ENCODE results near the gene DCST2. TPM values are rescaled to one million over a fixed set of nuclear protein-coding genes. Genes with fewer than 3 reads are reported as not detected.

The DCST2 gene
- total and polyA plus RNA-seq, 3 experiments from 2014 or later = 0.09 to 0.16 TPM; not detected in 1

DNA sequence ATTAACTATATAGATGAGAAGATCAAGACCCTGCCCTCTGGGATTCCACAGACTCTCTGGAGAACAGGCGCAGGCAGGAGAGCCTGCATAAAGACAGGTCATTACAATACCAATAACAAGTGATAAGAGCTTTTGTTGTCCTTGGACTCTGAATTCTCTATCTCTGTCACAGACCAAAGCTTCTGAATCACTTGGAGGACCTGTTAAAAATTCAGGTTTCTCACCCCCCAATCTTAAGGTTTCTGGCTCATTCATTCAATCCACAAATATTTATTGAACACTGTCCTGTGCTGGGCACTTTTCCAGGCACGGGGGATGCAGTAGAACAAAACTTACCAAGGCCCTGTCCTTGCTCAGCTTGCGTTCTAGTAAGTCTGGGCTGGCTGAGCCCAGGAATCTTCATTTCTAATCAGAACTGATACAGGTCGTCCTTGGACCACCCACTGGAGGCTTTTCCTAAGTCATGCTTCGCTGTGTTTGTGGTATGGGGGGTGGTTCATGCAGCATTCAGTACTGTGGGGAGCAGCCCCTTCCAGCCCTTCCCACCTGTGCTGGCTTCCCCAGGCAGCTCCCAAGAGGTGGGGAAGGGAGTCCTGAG, 31.4 kb upstream of the DCST2 start:
- Mint-ChIP-seq H3K9me3 (no peaks in the 10 kb centered on the region), H3K36me3 (peaks cover 0 to 24% (median 8%) of the 10 kb centered on the region in 3 donors), H3K27me3 (no peaks in the 10 kb centered on the region), H3K4me1 (peaks cover 23 to 40% (median 33%) of the 10 kb centered on the region in 3 donors), H3K4me3 (peak overlapping the region; percentile 82 to 98 (median 89)), H3K27ac (peak overlapping the region; percentile 6 to 92 (median 82))
- H3K4me1 ChIP-seq (ENCODE audit: insufficient read depth, low read length) = peaks cover 34% of the 10 kb centered on the region
- no peak overlapping the region for H3K4me3 ChIP-seq (ENCODE audit: low read length)
- H3K27ac ChIP-seq (ENCODE audit: low read depth, low read length) = no peak overlapping the region
- POLR2A ChIA-PET = interaction anchor here (1.0 to 3.5 kb wide), 2 partner anchors 20 to 103 kb away, joined by 3 to 15 read pairs; no protein-coding TSS in a partner anchor
- CTCF ChIA-PET = interaction anchor here (0.8 to 5.0 kb wide), 8 partner anchors 11 to 108 kb away, joined by 3 to 46 read pairs (median 6); partner anchors contain the start of genes ADAM15 and KRTCAP2
- no peaks in the 10 kb centered on the region for H3K27me3 ChIP-seq (ENCODE audit: insufficient read depth, low read length, poor library complexity, severe bottlenecking)
- H3K36me3 ChIP-seq (ENCODE audit: insufficient read depth, low read length) = no peaks in the 10 kb centered on the region
- no peak for DNase-seq
- no peaks in the 10 kb centered on the region for H3K9me3 ChIP-seq (ENCODE audit: low read length)

DNA sequence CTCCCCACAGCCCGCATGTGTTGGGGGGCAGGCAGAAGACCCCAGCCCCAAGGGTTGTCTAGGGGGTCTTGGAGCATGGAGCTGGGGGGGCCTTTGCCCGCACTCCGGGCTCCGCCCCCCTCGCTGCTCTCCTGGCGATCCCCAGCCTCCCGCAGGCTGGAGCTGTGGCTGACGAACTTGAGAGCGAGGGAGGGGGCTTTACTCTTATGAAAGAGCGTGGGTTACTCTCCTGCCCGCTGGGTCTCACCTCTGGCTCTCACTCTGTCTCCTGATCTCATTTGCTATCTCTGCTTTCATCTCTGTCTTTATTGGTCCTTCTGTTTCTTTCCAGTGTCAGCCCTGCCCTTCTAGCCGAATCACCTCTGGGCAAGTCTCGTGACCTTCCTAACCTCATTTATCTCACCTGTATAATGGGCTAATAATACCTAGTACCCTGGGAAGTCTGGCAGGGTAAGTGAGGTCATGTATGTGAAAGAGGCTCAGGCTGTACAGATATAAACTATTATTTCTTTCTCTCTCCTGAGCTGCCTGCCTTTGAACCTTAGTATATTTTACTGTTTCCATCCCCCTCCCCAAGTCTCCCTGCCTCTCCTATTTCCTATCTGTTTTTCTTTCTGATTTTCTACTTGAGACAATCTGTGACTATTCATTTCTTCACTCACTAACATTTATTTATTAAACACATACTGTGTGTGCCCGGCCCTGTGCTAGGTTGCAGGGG, 30.7 kb upstream of the DCST2 start:
- ChIA-PET CTCF (interaction anchor here (1.3 to 5.0 kb wide), 7 partner anchors 12 to 27 kb away, joined by 3 to 46 read pairs (median 7); partner anchors contain the start of genes ADAM15 and EFNA3), POLR2A (interaction anchor here (1.0 to 3.5 kb wide), 2 partner anchors 21 to 103 kb away, joined by 3 to 15 read pairs; no protein-coding TSS in a partner anchor)
- Histone ChIP-seq H3K27me3 (ENCODE audit: insufficient read depth, low read length, poor library complexity, severe bottlenecking) (no peaks in the 10 kb centered on the region), H3K36me3 (ENCODE audit: insufficient read depth, low read length) (no peaks in the 10 kb centered on the region), H3K4me3 (ENCODE audit: low read length) (peak overlapping the region; percentile 88), H3K4me1 (ENCODE audit: insufficient read depth, low read length) (peaks cover 34% of the 10 kb centered on the region), H3K27ac (ENCODE audit: low read depth, low read length) (peak overlapping the region; percentile 65), H3K9me3 (ENCODE audit: low read length) (no peaks in the 10 kb centered on the region)
- Mint-ChIP-seq H3K36me3 (peaks cover 0 to 25% (median 8%) of the 10 kb centered on the region in 3 donors), H3K9me3 (no peaks in the 10 kb centered on the region), H3K4me3 (peak overlapping the region; percentile 82 to 98 (median 89)), H3K4me1 (peaks cover 23 to 39% (median 33%) of the 10 kb centered on the region in 3 donors), H3K27me3 (no peaks in the 10 kb centered on the region), H3K27ac (peak overlapping the region; percentile 6 to 92 (median 76))
- DNase-seq = peak in 1 of 5 donors; percentile 20

DNA sequence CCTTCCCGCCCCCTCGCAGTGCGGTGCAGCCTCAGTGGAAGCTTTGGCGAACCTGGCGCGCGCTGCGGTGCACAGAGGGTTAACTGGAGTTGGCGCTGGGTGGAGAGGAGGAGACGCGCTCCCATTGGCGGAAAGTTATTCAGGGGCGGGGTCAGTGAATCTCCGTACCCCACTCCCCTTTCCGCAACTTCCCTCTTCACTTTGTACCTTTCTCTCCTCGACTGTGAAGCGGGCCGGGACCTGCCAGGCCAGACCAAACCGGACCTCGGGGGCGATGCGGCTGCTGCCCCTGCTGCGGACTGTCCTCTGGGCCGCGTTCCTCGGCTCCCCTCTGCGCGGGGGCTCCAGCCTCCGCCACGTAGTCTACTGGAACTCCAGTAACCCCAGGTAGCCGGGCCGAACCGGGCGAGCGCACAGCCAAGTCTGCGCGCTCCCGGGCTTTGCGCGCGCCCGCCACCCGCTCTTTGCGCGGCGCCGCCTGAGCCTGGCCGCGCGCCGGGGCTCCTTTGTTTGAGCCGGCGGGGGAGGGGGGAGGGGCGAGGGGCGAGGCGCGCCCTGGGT, 30.0 kb upstream of the DCST2 start, which contains the start of gene EFNA4:
TSS of gene EFNA4 (plus strand) at position 191 of the 561 bp plus-strand sequence. CDS start at position 275, 84 bp downstream.
- Histone ChIP-seq H3K36me3 (ENCODE audit: insufficient read depth, low read length) (no peaks in the 10 kb centered on the region), H3K4me3 (ENCODE audit: low read length) (peak within 1 kb of the TSS; percentile 88), H3K4me1 (ENCODE audit: insufficient read depth, low read length) (peaks cover 34% of the 10 kb centered on the region), H3K27ac (ENCODE audit: low read depth, low read length) (peak within 1 kb of the TSS; percentile 65), H3K9me3 (ENCODE audit: low read length) (no peaks in the 10 kb centered on the region), H3K27me3 (ENCODE audit: insufficient read depth, low read length, poor library complexity, severe bottlenecking) (no peaks in the 10 kb centered on the region)
- Mint-ChIP-seq H3K27ac (peak within 1 kb of the TSS; percentile 40 to 92 (median 80)), H3K27me3 (no peaks in the 10 kb centered on the region), H3K4me3 (peak within 1 kb of the TSS; percentile 89 to 98 (median 95)), H3K4me1 (peaks cover 23 to 39% (median 33%) of the 10 kb centered on the region in 3 donors), H3K9me3 (no peaks in the 10 kb centered on the region), H3K36me3 (peaks cover 0 to 24% (median 6%) of the 10 kb centered on the region in 3 donors)
- ChIA-PET CTCF (interaction anchor here (1.0 to 11.7 kb wide), 9 partner anchors 13 to 44 kb away, joined by 3 to 172 read pairs (median 7); partner anchors contain the start of gene EFNA3), POLR2A (interaction anchor here (1.0 to 3.5 kb wide), 2 partner anchors 21 to 127 kb away, joined by 4 to 15 read pairs; partner anchors contain the start of gene PMVK)
- DNase-seq = peak; percentile 73 to 87 (median 80)

DNA sequence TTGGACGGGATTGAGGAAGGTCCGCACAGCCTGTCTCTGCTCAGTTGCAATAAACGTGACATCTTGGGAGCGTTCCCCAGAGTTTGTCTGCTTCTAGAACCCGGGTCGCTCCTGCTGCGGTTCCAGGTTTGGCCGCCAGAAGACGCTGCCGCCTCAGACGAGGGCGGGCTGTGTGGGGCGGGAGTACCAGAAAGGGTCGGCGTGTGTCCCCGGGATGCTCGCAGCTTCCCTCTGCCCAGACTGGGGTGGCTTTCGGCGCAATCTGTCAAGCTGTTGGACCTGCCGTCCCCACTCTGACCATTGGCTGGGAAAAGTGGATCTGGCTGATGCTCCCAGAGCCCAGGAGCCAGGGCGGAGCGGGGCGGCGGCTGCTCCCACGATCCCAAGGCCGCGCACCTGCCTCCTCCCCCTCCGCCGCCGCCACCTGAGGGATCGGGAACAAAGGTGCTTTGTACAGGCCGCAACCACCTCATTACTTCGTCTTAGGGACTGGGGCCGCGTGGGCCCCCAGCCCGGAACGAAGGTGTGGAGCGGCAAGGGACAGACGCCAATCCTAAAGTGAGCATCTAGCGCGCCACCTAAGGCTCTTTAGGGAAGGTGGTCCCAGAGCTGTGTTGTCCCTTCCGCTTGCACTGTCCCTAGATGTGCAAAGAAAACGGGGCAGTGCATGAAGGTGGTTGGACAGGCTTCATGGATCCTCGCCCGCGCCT, 29.3 kb upstream of the DCST2 start:
- H3K9me3 ChIP-seq (ENCODE audit: low read length) = no peaks in the 10 kb centered on the region
- no peaks in the 10 kb centered on the region for H3K27me3 ChIP-seq (ENCODE audit: insufficient read depth, low read length, poor library complexity, severe bottlenecking)
- H3K36me3 ChIP-seq (ENCODE audit: insufficient read depth, low read length) = no peaks in the 10 kb centered on the region
- no peak overlapping the region for H3K27ac ChIP-seq (ENCODE audit: low read depth, low read length)
- H3K9me3 Mint-ChIP-seq = no peaks in the 10 kb centered on the region
- peaks cover 0 to 26% (median 6%) of the 10 kb centered on the region in 3 donors for H3K36me3 Mint-ChIP-seq
- ChIA-PET POLR2A (interaction anchor here (1.0 to 3.5 kb wide), 2 partner anchors 22 to 127 kb away, joined by 4 to 15 read pairs; partner anchors contain the start of gene PMVK), CTCF (interaction anchor here (0.8 to 11.7 kb wide), 11 partner anchors 13 to 108 kb away, joined by 3 to 172 read pairs (median 4); partner anchors contain the start of gene EFNA3)
- peaks cover 23 to 39% (median 33%) of the 10 kb centered on the region in 3 donors for H3K4me1 Mint-ChIP-seq
- peaks cover 34% of the 10 kb centered on the region for H3K4me1 ChIP-seq (ENCODE audit: insufficient read depth, low read length)
- no peaks in the 10 kb centered on the region for H3K27me3 Mint-ChIP-seq
- H3K4me3 Mint-ChIP-seq = peak overlapping the region; percentile 87 to 97 (median 91)
- peak; percentile 37 to 76 (median 53) for DNase-seq
- H3K4me3 ChIP-seq (ENCODE audit: low read length) = peak overlapping the region; percentile 88
- peak overlapping the region in 4 of 8 donors; percentile 17 to 88 (median 80) for H3K27ac Mint-ChIP-seq

DNA sequence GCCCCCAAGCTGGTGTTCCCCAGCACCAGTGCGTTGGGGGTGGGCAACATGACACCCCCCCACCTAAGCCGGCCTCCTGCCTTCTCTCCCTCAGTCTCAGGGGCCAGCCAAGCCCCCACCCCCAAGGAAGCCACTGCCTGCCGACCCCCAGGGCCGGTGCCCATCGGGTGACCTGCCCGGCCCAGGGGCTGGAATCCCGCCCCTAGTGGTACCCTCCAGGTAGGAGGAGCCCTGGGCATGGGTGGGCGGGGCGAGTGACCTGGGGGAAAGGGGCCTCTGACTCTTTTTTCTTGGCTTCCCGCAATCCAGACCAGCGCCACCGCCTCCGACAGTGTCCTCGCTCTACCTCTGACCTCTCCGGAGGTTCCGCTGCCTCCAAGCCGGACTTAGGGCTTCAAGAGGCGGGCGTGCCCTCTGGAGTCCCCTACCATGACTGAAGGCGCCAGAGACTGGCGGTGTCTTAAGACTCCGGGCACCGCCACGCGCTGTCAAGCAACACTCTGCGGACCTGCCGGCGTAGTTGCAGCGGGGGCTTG, 28.6 kb upstream of the DCST2 start:
- H3K4me3 ChIP-seq (ENCODE audit: low read length) = peak overlapping the region; percentile 88
- Mint-ChIP-seq H3K27ac (peak overlapping the region in 1 of 8 donors; percentile 17), H3K4me1 (peaks cover 23 to 39% (median 33%) of the 10 kb centered on the region in 3 donors), H3K36me3 (peaks cover 0 to 27% (median 6%) of the 10 kb centered on the region in 3 donors), H3K4me3 (peak overlapping the region in 4 of 7 donors; percentile 69 to 96 (median 87)), H3K27me3 (no peaks in the 10 kb centered on the region), H3K9me3 (no peaks in the 10 kb centered on the region)
- no peaks in the 10 kb centered on the region for H3K36me3 ChIP-seq (ENCODE audit: insufficient read depth, low read length)
- ChIA-PET CTCF (interaction anchor here (0.6 to 11.7 kb wide), 38 partner anchors 7 to 503 kb away, joined by 3 to 172 read pairs (median 4); partner anchors contain the start of genes ADAM15, EFNA3, KRTCAP2 and PBXIP1), POLR2A (interaction anchor here (0.6 to 3.5 kb wide), 4 partner anchors 21 to 271 kb away, joined by 3 to 15 read pairs (median 4); no protein-coding TSS in a partner anchor)
- peaks cover 34% of the 10 kb centered on the region for H3K4me1 ChIP-seq (ENCODE audit: insufficient read depth, low read length)
- H3K27me3 ChIP-seq (ENCODE audit: insufficient read depth, low read length, poor library complexity, severe bottlenecking) = no peaks in the 10 kb centered on the region
- peak in 1 of 5 donors; percentile 55 for DNase-seq
- H3K9me3 ChIP-seq (ENCODE audit: low read length) = no peaks in the 10 kb centered on the region
- no peak overlapping the region for H3K27ac ChIP-seq (ENCODE audit: low read depth, low read length)

DNA sequence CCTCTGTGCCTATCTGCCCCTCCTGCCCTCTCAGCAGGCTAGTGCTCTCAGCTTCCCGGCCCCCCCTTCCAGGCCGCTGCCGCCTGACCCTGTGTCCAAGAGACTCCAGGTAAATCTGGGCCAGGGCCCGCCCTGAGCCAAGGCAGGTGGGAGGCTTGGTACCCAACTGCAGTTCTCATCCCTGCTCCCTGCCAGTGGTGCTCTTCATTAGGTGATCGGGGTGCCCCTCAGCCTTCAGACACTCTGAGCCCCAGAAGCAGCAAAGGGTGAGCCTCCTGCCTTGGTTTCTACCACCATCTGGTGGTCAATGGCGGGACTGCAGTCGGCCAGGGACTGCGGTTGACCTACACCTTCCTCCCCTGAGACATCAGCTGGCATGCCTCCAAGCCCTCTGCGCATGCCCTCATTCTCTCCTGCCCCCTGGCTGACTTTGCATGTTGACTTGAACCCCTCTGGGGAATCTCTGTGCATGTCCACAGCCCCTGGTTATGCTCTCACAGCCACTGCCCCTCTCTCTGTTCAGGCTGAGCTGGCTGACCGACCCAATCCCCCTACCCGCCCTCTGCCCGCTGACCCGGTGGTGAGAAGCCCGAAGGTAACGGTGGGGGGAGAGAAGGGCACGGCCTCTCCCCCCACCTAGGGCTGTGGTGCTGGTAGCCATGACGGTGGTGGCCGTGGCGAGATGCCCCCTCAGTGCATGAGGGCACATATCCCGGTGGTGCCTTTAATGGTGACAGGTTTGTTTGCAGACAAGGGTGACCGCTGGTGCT, 28.0 kb upstream of the DCST2 start:
- peak; percentile 87 to 96 (median 91) for DNase-seq
- Mint-ChIP-seq H3K4me1 (peaks cover 23 to 39% (median 33%) of the 10 kb centered on the region in 3 donors), H3K27me3 (no peaks in the 10 kb centered on the region), H3K9me3 (no peaks in the 10 kb centered on the region), H3K36me3 (peaks cover 0 to 22% (median 2%) of the 10 kb centered on the region in 3 donors), H3K4me3 (peak overlapping the region; percentile 49 to 79 (median 68)), H3K27ac (peak overlapping the region in 4 of 8 donors; percentile 11 to 55 (median 20))
- Histone ChIP-seq H3K36me3 (ENCODE audit: insufficient read depth, low read length) (no peaks in the 10 kb centered on the region), H3K27me3 (ENCODE audit: insufficient read depth, low read length, poor library complexity, severe bottlenecking) (no peaks in the 10 kb centered on the region), H3K4me1 (ENCODE audit: insufficient read depth, low read length) (peaks cover 34% of the 10 kb centered on the region), H3K4me3 (ENCODE audit: low read length) (no peak overlapping the region), H3K27ac (ENCODE audit: low read depth, low read length) (no peak overlapping the region), H3K9me3 (ENCODE audit: low read length) (no peaks in the 10 kb centered on the region)
- ChIA-PET CTCF (interaction anchor here (0.6 to 11.7 kb wide), 36 partner anchors 8 to 502 kb away, joined by 3 to 172 read pairs (median 4); partner anchors contain the start of genes ADAM15, EFNA3, KRTCAP2 and LENEP), POLR2A (interaction anchor here (0.6 to 1.5 kb wide), 5 partner anchors 10 to 270 kb away, joined by 3 to 5 read pairs (median 3); partner anchors contain the start of genes ADAM15 and PYGO2)

All from CD8-positive, alpha-beta memory T cell (primary cell).